HepG2 (cell line): ENCODE data around the gene TLE1. TPM values are rescaled to one million over a fixed set of nuclear protein-coding genes. Genes with fewer than 3 reads are reported as not detected.

ENCODE experiments used
- ATAC-seq: fragments of 200-7000 bp; cut with Tn5 transposase; 3 replicates; pipeline ENCODE4 v1.9.1; 2020; ENCODE audit warnings: mild to moderate bottlenecking, moderate library complexity
- BruUV-seq: library from RNA; stranded (reverse); fragments of 400-500 nt; replicated peaks from 2 replicates; lab custom pipeline; 2021; lab: Mats Ljungman, UMichigan
- CTCF ChIA-PET: fragments of 300-600 bp; formaldehyde crosslinking; extraction: SDS; loops from one replicate; lab custom pipeline; 2021; ENCODE audit warnings: low total read pairs, inconsistent platforms, low intra/inter-chr PET ratio; lab: Yijun Ruan, JAX
- POLR2A ChIA-PET: fragments of 350-600 bp; sonication (Branson Sonifier 250); formaldehyde crosslinking; loops from one replicate; lab custom pipeline; 2020; ENCODE audit warnings: antibody characterized with exemption, inconsistent platforms; lab: Yijun Ruan, JAX
- DNase-seq: peaks from one replicate; pipeline ENCODE4 v3.0.0-alpha.2; 2015; ENCODE audit warnings: low spot score
- FAIRE-seq: peaks from 3 replicates; lab custom pipeline; 2011; peaks lifted over from hg19 to GRCh38; lab: Jason Lieb, UNC
- H2AFZ ChIP-seq: one replicate; pipeline ENCODE4 v1.6.1; 2011; ENCODE audit warnings: low read length, inconsistent platforms
- H3K27ac ChIP-seq: fragments of 300-600 bp; 3 replicates; pipeline ENCODE4 v1.8.0; 2011; ENCODE audit warnings: mixed run types, mild to moderate bottlenecking, mixed read lengths, low read length, inconsistent platforms; ENCODE audit not compliant: insufficient read depth; ENCODE audit errors: extremely low read length
- H3K27me3 ChIP-seq, 2 experiments: fragments of 200-600 bp in 1 of 2; 2 replicates in 1 of 2; 3 replicates in 1 of 2; pipeline versions ENCODE4 v1.6.0 to v1.8.0; 2011; ENCODE audit warnings: low read length in 2 of 2, mild to moderate bottlenecking in 2 of 2, moderate library complexity in 2 of 2, inconsistent platforms in 1 of 2; ENCODE audit not compliant: insufficient read depth in 2 of 2, control insufficient read depth in 1 of 2
- H3K36me3 ChIP-seq, 2 experiments: fragments of 200-600 bp in 1 of 2; replicated peaks in 1 of 2; 2 replicates in 1 of 2; 3 replicates in 1 of 2; pipeline versions ENCODE4 v1.5.1 to v1.8.0; 2011; ENCODE audit warnings: low read length in 2 of 2, inconsistent platforms in 1 of 2; ENCODE audit not compliant: insufficient read depth in 2 of 2, control insufficient read depth in 1 of 2
- H3K4me1 ChIP-seq: 2 replicates; pipeline ENCODE4 v1.5.1; 2012; ENCODE audit warnings: low read length, inconsistent platforms; ENCODE audit not compliant: insufficient read depth
- H3K4me2 ChIP-seq: 2 replicates; pipeline ENCODE4 v1.6.0; 2011; ENCODE audit warnings: low read depth, low read length, inconsistent platforms
- H3K4me3 ChIP-seq, 3 experiments: fragments of 200-600 bp in 1 of 3; sonication (generic), shearing (Covaris generic) in 1 of 3; replicated peaks in 1 of 3; 2 replicates each; pipeline ENCODE4 v1.5.1; 2011 to 2016; ENCODE audit warnings: low read length in 3 of 3, inconsistent platforms in 2 of 3, low read depth in 2 of 3, mild to moderate bottlenecking in 2 of 3, control low read depth in 1 of 3, mixed read lengths in 1 of 3; ENCODE audit not compliant: insufficient read depth in 1 of 3
- H3K79me2 ChIP-seq: one replicate; pipeline ENCODE4 v1.6.1; 2011; ENCODE audit warnings: low read length, inconsistent platforms; ENCODE audit not compliant: insufficient read depth
- H3K9ac ChIP-seq: 2 replicates; pipeline ENCODE4 v1.6.0; 2011; ENCODE audit warnings: mild to moderate bottlenecking, low read depth, low read length, inconsistent platforms; ENCODE audit not compliant: insufficient read depth
- H3K9me3 ChIP-seq: 2 replicates; pipeline ENCODE4 v1.5.1; 2012; ENCODE audit warnings: mild to moderate bottlenecking, low read length
- H4K20me1 ChIP-seq: 2 replicates; pipeline ENCODE4 v1.6.0; 2011; ENCODE audit warnings: inconsistent platforms, mild to moderate bottlenecking, low read length, moderate library complexity; ENCODE audit not compliant: insufficient read depth
- AKAP8 ChIP-seq: sonication (generic); formaldehyde crosslinking; IDR thresholded peaks from 2 replicates; pipeline ENCODE4 v1.5.1; 2020; ENCODE audit warnings: mild to moderate bottlenecking, missing genetic modification reagents
- DMTF1 ChIP-seq: sonication (generic); formaldehyde crosslinking; IDR thresholded peaks from 2 replicates; pipeline ENCODE4 v1.4.0; 2020; ENCODE audit warnings: mild to moderate bottlenecking, missing genetic modification reagents
- EED ChIP-seq: sonication (generic); formaldehyde crosslinking; IDR thresholded peaks from 2 replicates; pipeline ENCODE4 v1.5.0; 2020; ENCODE audit warnings: mild to moderate bottlenecking, missing genetic modification reagents
- MTERF4 ChIP-seq: sonication (generic); formaldehyde crosslinking; IDR thresholded peaks from 2 replicates; pipeline ENCODE4 v1.8.0; 2023; ENCODE audit warnings: mild to moderate bottlenecking, missing genetic modification reagents
- RERE ChIP-seq: IDR thresholded peaks from 2 replicates; pipeline ENCODE4 v1.6.1; 2016; ENCODE audit warnings: low read depth, missing genetic modification reagents, missing compliant biosample characterization
- REXO4 ChIP-seq: sonication (generic); formaldehyde crosslinking; IDR thresholded peaks from 2 replicates; pipeline ENCODE4 v1.8.0; 2022; ENCODE audit warnings: missing genetic modification reagents, mild to moderate bottlenecking, borderline replicate concordance
- TBL1XR1 ChIP-seq: fragments of 150-350 bp; IDR thresholded peaks from 2 replicates; pipeline ENCODE4 v1.6.1; 2014; ENCODE audit warnings: borderline replicate concordance, low read length; ENCODE audit not compliant: partially characterized antibody
- ZBTB20 ChIP-seq: sonication (generic); formaldehyde crosslinking; IDR thresholded peaks from 2 replicates; pipeline ENCODE4 v1.8.1; 2023; ENCODE audit warnings: missing genetic modification reagents, low read depth, mild to moderate bottlenecking, borderline replicate concordance
- ZBTB42 ChIP-seq: sonication (generic); formaldehyde crosslinking; IDR thresholded peaks from 2 replicates; pipeline ENCODE4 v1.5.0; 2020; ENCODE audit warnings: mild to moderate bottlenecking, missing genetic modification reagents
- ZC3H13 ChIP-seq: sonication (generic); formaldehyde crosslinking; IDR thresholded peaks from 2 replicates; pipeline ENCODE4 v1.8.1; 2023; ENCODE audit warnings: mild to moderate bottlenecking, missing genetic modification reagents, moderate library complexity
- ZFP91 ChIP-seq: sonication (generic); formaldehyde crosslinking; IDR thresholded peaks from 2 replicates; pipeline ENCODE4 v1.9.0; 2022; ENCODE audit warnings: missing genetic modification reagents, mild to moderate bottlenecking, borderline replicate concordance
- ZNF10 ChIP-seq: sonication (generic); formaldehyde crosslinking; IDR thresholded peaks from 2 replicates; pipeline ENCODE4 v1.4.0; 2020; ENCODE audit warnings: mild to moderate bottlenecking, low read depth, missing genetic modification reagents, borderline replicate concordance
- ZNF34 ChIP-seq: sonication (generic); formaldehyde crosslinking; IDR thresholded peaks from 2 replicates; pipeline ENCODE4 v1.4.0; 2020; ENCODE audit warnings: mild to moderate bottlenecking, missing genetic modification reagents, borderline replicate concordance
- WGBS: methylation state at CpG from one replicate; pipeline ENCODE4 v1.1.6; 2017; ENCODE audit warnings: low lambda C conversion rate; 5-methylcytosine and 5-hydroxymethylcytosine counted together
- in situ Hi-C: cut with HindIII; loops from 2 replicates; pipeline ENCODE4 v1.10.0; 2017; ENCODE audit warnings: low pct_unique_long_range_greater_than_20kb; ENCODE audit not compliant: extremely low pct_ligation_motif_present
- intact Hi-C: fragments of 100-400 bp; cut with micrococcal nuclease; formaldehyde crosslinking; loops from one replicate; pipeline ENCODE4 v1.10.0; 2022; ENCODE audit not compliant: unreplicated experiment
- polyA plus RNA-seq, 8 experiments: library from polyadenylated mRNA; depleted of rRNA in 3 of 8; stranded (reverse) in 7 of 8; unstranded in 1 of 8; fragments of >200 nt; fragmentation: Illumina TruSeq in 4 of 8; extraction: Trizol in 4 of 8; gene quantifications; 2 replicates each; pipeline versions ENCODE4 v1.2.1 to v1.2.3, GENCODE V29; 2011 to 2016; ENCODE audit warnings: low read depth in 4 of 8, missing spikeins in 1 of 8, mixed read lengths in 1 of 8; ENCODE audit not compliant: insufficient read depth in 1 of 8
- total RNA-seq, 5 experiments: library from RNA; depleted of rRNA; stranded (reverse); fragments of >200 nt; fragmentation: Illumina TruSeq; extraction: Trizol; gene quantifications; 2 replicates each; pipeline ENCODE4 v1.2.3, GENCODE V29; 2016; ENCODE audit warnings: low read depth in 1 of 5

The TLE1 gene
- total and polyA plus RNA-seq, 2 of the 13 experiments (the other 11 are each of a cell fraction or from before 2014, with no cell fraction given) = 35.9 to 109 TPM

GRCh38 chr9:81542118-81542889 lies 147.0 kb downstream of the TLE1 start:
- no peak overlapping the region for H2AFZ ChIP-seq
- H4K20me1 ChIP-seq = no peaks in the 10 kb centered on the region
- no peaks in the 10 kb centered on the region for H3K27me3 ChIP-seq
- H3K27ac ChIP-seq = no peak overlapping the region
- no peaks in the 10 kb centered on the region for H3K79me2 ChIP-seq
- no peak for FAIRE-seq
- H3K36me3 ChIP-seq = no peaks in the 10 kb centered on the region
- H3K9ac ChIP-seq = no peak overlapping the region
- ChIA-PET POLR2A (no interaction called here), CTCF (no interaction called here)
- in situ Hi-C loops = no loop called here
- no peak overlapping the region for H3K4me2 ChIP-seq
- no peaks in the 10 kb centered on the region for H3K9me3 ChIP-seq
- ATAC-seq = no peak
- WGBS = 91% methylated on average over 6 of the region's 6 CpGs
- DNase-seq = no peak
- H3K4me3 ChIP-seq = no peak overlapping the region
- intact Hi-C loops = no loop called here
- BruUV-seq = no TSS peak
- peaks cover 33% of the 10 kb centered on the region for H3K4me1 ChIP-seq
- TF ChIP-seq ZNF34 (CRISPR knock-in tag) (no peak), DMTF1 (CRISPR knock-in tag) (no peak), AKAP8 (no peak), ZC3H13 (CRISPR knock-in tag) (no peak), ZNF10 (CRISPR knock-in tag) (no peak), REXO4 (CRISPR knock-in tag) (no peak), MTERF4 (CRISPR knock-in tag) (no peak), EED (CRISPR knock-in tag) (no peak), ZBTB20 (CRISPR knock-in tag) (no peak), ZBTB42 (CRISPR knock-in tag) (no peak), TBL1XR1 (no peak), RERE (CRISPR knock-in tag) (no peak), ZFP91 (CRISPR knock-in tag) (no peak)
